ENCODE data around the gene MMP27. TPM values are rescaled to one million over a fixed set of nuclear protein-coding genes. Genes with fewer than 3 reads are reported as not detected.

The MMP27 gene
- total and polyA plus RNA-seq, 5 experiments from 2014 or later, result not detected

DNA sequence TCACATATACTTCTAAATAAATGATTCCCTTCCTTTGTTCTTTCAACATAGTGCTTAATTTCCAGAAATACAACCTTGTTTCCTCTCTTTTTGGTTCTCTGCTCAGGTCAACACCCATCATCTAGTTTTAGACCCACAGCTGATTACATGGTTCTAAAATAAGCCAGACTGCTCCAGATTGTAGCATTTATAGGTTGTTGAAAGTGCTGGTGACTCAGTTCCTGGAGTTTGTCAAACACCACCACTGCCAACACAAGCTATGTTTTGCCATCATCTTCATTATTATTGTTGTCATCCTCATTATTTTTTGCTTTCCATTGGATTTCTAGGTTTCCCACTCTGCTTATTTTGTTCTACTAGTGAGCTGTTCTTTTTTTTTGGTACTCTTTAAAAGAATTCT, 58.1 kb downstream of the MMP27 start:
- peaks cover under 1 to 23% (median 6%) of the 10 kb centered on the region in 5 donors for H3K27me3 Mint-ChIP-seq
- H3K4me3 Mint-ChIP-seq, result no peak overlapping the region
- H3K27ac Mint-ChIP-seq, result no peak overlapping the region
- POLR2A ChIA-PET, result no interaction called here
- DNase-seq, result no peak
- no peaks in the 10 kb centered on the region for H3K36me3 Mint-ChIP-seq
- H3K9me3 Mint-ChIP-seq, result peaks cover 0 to 4% (median 0%) of the 10 kb centered on the region in 9 donors
- H3K4me1 Mint-ChIP-seq, result no peaks in the 10 kb centered on the region
- no peak for ATAC-seq

DNA sequence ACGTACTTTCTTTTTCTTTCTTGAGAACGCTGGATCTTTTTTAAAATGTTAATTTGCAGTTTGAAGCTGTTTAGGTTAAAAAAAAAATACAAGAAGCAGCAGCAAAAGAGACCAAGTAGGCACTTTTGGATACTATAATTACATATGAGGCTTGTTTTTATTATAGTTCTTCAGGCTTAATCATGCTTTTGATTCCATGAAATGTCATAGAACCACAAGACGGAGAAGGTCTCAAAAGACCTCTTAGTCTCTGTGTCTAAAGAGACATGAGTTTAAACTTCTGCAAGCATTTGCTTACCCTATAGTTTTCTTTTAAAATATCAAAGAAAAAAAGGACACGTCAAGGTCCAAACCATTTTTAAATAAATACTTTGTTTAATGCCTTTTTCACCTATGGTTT, 61.6 kb downstream of the MMP27 start:
- POLR2A ChIA-PET, result no interaction called here
- ATAC-seq (no peak), DNase-seq (no peak)
- Mint-ChIP-seq H3K27me3 (peaks cover 0 to 5% (median 1%) of the 10 kb centered on the region in 5 donors), H3K36me3 (no peaks in the 10 kb centered on the region), H3K27ac (no peak overlapping the region), H3K4me1 (no peaks in the 10 kb centered on the region), H3K4me3 (no peak overlapping the region), H3K9me3 (no peaks in the 10 kb centered on the region)

Other genes starting within 250 kb of the MMP27 start
- gene MMP7, start 175.0 kb downstream of the MMP27 start, total RNA-seq, result not detected
- gene MMP7, start 175.0 kb downstream of the MMP27 start, polyA plus RNA-seq, result not detected
- gene MMP20, start 80.4 kb downstream of the MMP27 start, total RNA-seq, result not detected
- gene MMP20, start 80.4 kb downstream of the MMP27 start, polyA plus RNA-seq, result not detected
- not detected for gene MMP8, start 19.2 kb upstream of the MMP27 start, total RNA-seq
- gene MMP8, start 19.2 kb upstream of the MMP27 start, polyA plus RNA-seq, result not detected
- not detected for gene MMP10, start 74.9 kb upstream of the MMP27 start, total RNA-seq
- not detected for gene MMP10, start 74.9 kb upstream of the MMP27 start, polyA plus RNA-seq
- gene MMP1, start 92.4 kb upstream of the MMP27 start, total RNA-seq, result not detected
- not detected for gene MMP1, start 92.4 kb upstream of the MMP27 start, polyA plus RNA-seq
- gene MMP3, start 137.8 kb upstream of the MMP27 start, total RNA-seq, result not detected
- not detected for gene MMP3, start 137.8 kb upstream of the MMP27 start, polyA plus RNA-seq
- gene MMP12, start 169.2 kb upstream of the MMP27 start, total RNA-seq, result not detected
- not detected for gene MMP12, start 169.2 kb upstream of the MMP27 start, polyA plus RNA-seq
- gene MMP13, start 250.0 kb upstream of the MMP27 start, total RNA-seq, result not detected
- gene MMP13, start 250.0 kb upstream of the MMP27 start, polyA plus RNA-seq, result not detected